ENCODE measurements around the gene TRIM38. TPM values are rescaled to one million over a fixed set of nuclear protein-coding genes. Genes with fewer than 3 reads are reported as not detected.
"Not testable (repeated sequence)": the region's sequence is repeated elsewhere in the genome, so short reads cannot be mapped to it uniquely, and the experiment has no call there.

TRIM38 gene
- total and polyA plus RNA-seq, 8 donors = 11.9 to 16.5 (median 15.4) TPM

- no peak for ATAC-seq
- DNase-seq = no peak
- TF ChIP-seq CTCF (IDR thresholded peaks at IDR 0.05) = no peak
- no peaks in the 10 kb centered on the region for H3K9me3 ChIP-seq
- no peaks in the 10 kb centered on the region for H3K4me1 ChIP-seq
- H3K27me3 ChIP-seq = no peaks in the 10 kb centered on the region
- no peak overlapping the region for H3K27ac ChIP-seq
- intact Hi-C loops (cut with DNase I) = no loop called here
- no peaks in the 10 kb centered on the region for H3K36me3 ChIP-seq
- no peak overlapping the region for H3K4me3 ChIP-seq
These were observed 16.0 kb upstream of the TRIM38 start for GRCh38 chr6:25946631-25947030.

- intact Hi-C loops (cut with DNase I); DNase-seq; H3K4me3 ChIP-seq; H3K27me3 ChIP-seq; H3K9me3 ChIP-seq; H3K27ac ChIP-seq; H3K36me3 ChIP-seq; ATAC-seq; H3K4me1 ChIP-seq: not testable (repeated sequence)
These were observed 15.1 kb upstream of the TRIM38 start for GRCh38 chr6:25947492-25947891.

GRCh38 chr6:25949695-25950094, 12.9 kb upstream of the TRIM38 start:
- DNase-seq (no peak), ATAC-seq (no peak)
- Histone ChIP-seq H3K9me3 (no peaks in the 10 kb centered on the region), H3K27ac (no peak overlapping the region), H3K36me3 (no peaks in the 10 kb centered on the region), H3K27me3 (no peaks in the 10 kb centered on the region), H3K4me1 (no peaks in the 10 kb centered on the region), H3K4me3 (no peak overlapping the region)
- intact Hi-C loops (cut with DNase I) = no loop called here
- no peak for TF ChIP-seq CTCF (IDR thresholded peaks at IDR 0.05)

- no peaks in the 10 kb centered on the region for H3K27me3 ChIP-seq
- no peak overlapping the region for H3K4me3 ChIP-seq
- DNase-seq (no peak), ATAC-seq (no peak)
- no peak for TF ChIP-seq CTCF (IDR thresholded peaks at IDR 0.05)
- intact Hi-C loops (cut with DNase I) = no loop called here
- H3K9me3 ChIP-seq = no peaks in the 10 kb centered on the region
- H3K4me1 ChIP-seq = no peaks in the 10 kb centered on the region
- no peak overlapping the region for H3K27ac ChIP-seq
- H3K36me3 ChIP-seq = no peaks in the 10 kb centered on the region
These were observed 12.3 kb upstream of the TRIM38 start for GRCh38 chr6:25950297-25950696.

- no peaks in the 10 kb centered on the region for H3K36me3 ChIP-seq
These were observed 11.1 kb upstream of the TRIM38 start for GRCh38 chr6:25951296-25952032.

More at GRCh38 chr6:25951296-25952032, 11.1 kb upstream of the TRIM38 start:
- DNase-seq = no peak
- Histone ChIP-seq H3K27me3 (no peaks in the 10 kb centered on the region), H3K27ac (no peak overlapping the region), H3K9me3 (no peaks in the 10 kb centered on the region), H3K4me3 (no peak overlapping the region), H3K4me1 (no peaks in the 10 kb centered on the region)
- intact Hi-C loops (cut with DNase I) = no loop called here
- no peak for ATAC-seq
- TF ChIP-seq CTCF (IDR thresholded peaks at IDR 0.05) = no peak

Data from left lung (tissue), 10 donors.